WTC11 (cell line): ENCODE measurements around the gene HOXB1. TPM values are rescaled to one million over a fixed set of nuclear protein-coding genes. Genes with fewer than 3 reads are reported as not detected.

Source experiments
- ATAC-seq: fragments of 200-7000 bp; cut with Tn5 transposase; 2 replicates; pipeline ENCODE4 v1.10.0; 2021; ENCODE audit warnings: mild to moderate bottlenecking, moderate library complexity
- CTCF ChIA-PET: fragments of 300-600 bp; sonication (Branson Sonifier 250); formaldehyde crosslinking; loops from one replicate; lab custom pipeline; 2021; ENCODE audit warnings: antibody characterized with exemption; lab: Charles Lee
- POLR2A ChIA-PET: fragments of 350-600 bp; sonication (Branson Sonifier 250); formaldehyde crosslinking; loops from one replicate; lab custom pipeline; 2021; ENCODE audit warnings: antibody characterized with exemption; lab: Charles Lee
- DNase-seq: peaks from one replicate; pipeline ENCODE4 v3.0.0; 2021; ENCODE audit warnings: low spot score
- H3K27ac Mint-ChIP-seq: 2 replicates; pipeline ENCODE4 v1.8.0; 2021; ENCODE audit warnings: mixed read lengths
- H3K27me3 Mint-ChIP-seq: 2 replicates; pipeline ENCODE4 v1.8.0; 2021; ENCODE audit warnings: low read depth, mild to moderate bottlenecking, moderate library complexity, mixed read lengths
- H3K36me3 Mint-ChIP-seq: 2 replicates; pipeline ENCODE4 v1.8.0; 2021; ENCODE audit warnings: mixed read lengths
- H3K4me1 Mint-ChIP-seq: 2 replicates; pipeline ENCODE4 v1.8.0; 2022; ENCODE audit warnings: mixed read lengths
- H3K4me3 Mint-ChIP-seq: 2 replicates; pipeline ENCODE4 v1.8.0; 2021; ENCODE audit warnings: mild to moderate bottlenecking, moderate library complexity, mixed read lengths
- H3K9me3 Mint-ChIP-seq: 2 replicates; pipeline ENCODE4 v1.8.0; 2021; ENCODE audit warnings: mixed read lengths
- ATF3 ChIP-seq: sonication (generic); formaldehyde crosslinking; conservative IDR thresholded peaks from 2 replicates; pipeline ENCODE4 v1.8.1; 2022; ENCODE audit warnings: mild to moderate bottlenecking, missing genetic modification reagents
- CBFB ChIP-seq: sonication (generic); formaldehyde crosslinking; IDR thresholded peaks from 2 replicates; pipeline ENCODE4 v1.8.1; 2022; ENCODE audit warnings: mild to moderate bottlenecking, low read depth, missing genetic modification reagents
- E2F5 ChIP-seq: sonication (generic); formaldehyde crosslinking; IDR thresholded peaks from 2 replicates; pipeline ENCODE4 v1.8.1; 2022; ENCODE audit warnings: mild to moderate bottlenecking, moderate library complexity, missing genetic modification reagents
- GRHL2 ChIP-seq: fragments of 250-450 bp; sonication (Bioruptor Pico); IDR thresholded peaks from 2 replicates; pipeline ENCODE4 v1.8.0; 2022; ENCODE audit warnings: mild to moderate bottlenecking, moderate library complexity; ENCODE audit not compliant: insufficient replicate concordance, severe bottlenecking
- JUN ChIP-seq: sonication (generic); formaldehyde crosslinking; IDR thresholded peaks from 2 replicates; pipeline ENCODE4 v1.8.0; 2023; ENCODE audit warnings: mild to moderate bottlenecking, missing genetic modification reagents
- NFE2L1 ChIP-seq: sonication (generic); formaldehyde crosslinking; IDR thresholded peaks from 2 replicates; pipeline ENCODE4 v1.8.1; 2023; ENCODE audit warnings: missing genetic modification reagents
- NFYB ChIP-seq: sonication (generic); formaldehyde crosslinking; conservative IDR thresholded peaks from 2 replicates; pipeline ENCODE4 v1.8.0; 2022; ENCODE audit warnings: low read depth, missing genetic modification reagents
- PRDM15 ChIP-seq: sonication (generic); formaldehyde crosslinking; IDR thresholded peaks from 2 replicates; pipeline ENCODE4 v1.8.0; 2022; ENCODE audit warnings: missing genetic modification reagents
- PRRX2 ChIP-seq: fragments of 250-450 bp; sonication (Bioruptor Pico); IDR thresholded peaks from 2 replicates; pipeline ENCODE4 v1.8.0; 2021; ENCODE audit warnings: mild to moderate bottlenecking
- RELA ChIP-seq: sonication (generic); formaldehyde crosslinking; IDR thresholded peaks from 2 replicates; pipeline ENCODE4 v1.8.1; 2022; ENCODE audit warnings: missing genetic modification reagents, mild to moderate bottlenecking, borderline replicate concordance
- RORB ChIP-seq: fragments of 250-450 bp; sonication (Bioruptor Pico); IDR thresholded peaks from 2 replicates; pipeline ENCODE4 v1.9.0; 2021; ENCODE audit warnings: mild to moderate bottlenecking
- SOX15 ChIP-seq: fragments of 250-450 bp; sonication (Bioruptor Pico); IDR thresholded peaks from 2 replicates; pipeline ENCODE4 v1.9.0; 2021; ENCODE audit warnings: mild to moderate bottlenecking
- ZBTB21 ChIP-seq: sonication (generic); formaldehyde crosslinking; IDR thresholded peaks from 2 replicates; pipeline ENCODE4 v1.8.1; 2023; ENCODE audit warnings: mild to moderate bottlenecking, missing genetic modification reagents, borderline replicate concordance
- ZMAT4 ChIP-seq: fragments of 250-450 bp; sonication (Bioruptor Pico); IDR thresholded peaks from 2 replicates; pipeline ENCODE4 v1.9.0; 2021; ENCODE audit warnings: mild to moderate bottlenecking
- ZNF416 ChIP-seq: fragments of 250-450 bp; sonication (Bioruptor Pico); IDR thresholded peaks from 2 replicates; pipeline ENCODE4 v1.9.0; 2021; ENCODE audit warnings: mild to moderate bottlenecking, inconsistent platforms
- total RNA-seq: library from RNA; stranded (reverse); gene quantifications from 3 replicates; pipeline ENCODE4 v1.2.3, GENCODE V29; 2021
- TF ChIP-seq, protein P1 (sequence below): sonication (generic); formaldehyde crosslinking; IDR thresholded peaks from 2 replicates; pipeline ENCODE4 v1.8.1; 2022; ENCODE audit warnings: mild to moderate bottlenecking, missing genetic modification reagents, moderate library complexity, borderline replicate concordance
- TF ChIP-seq, protein P2 (sequence below): sonication (generic); formaldehyde crosslinking; IDR thresholded peaks from 2 replicates; pipeline ENCODE4 v1.8.1; 2022; ENCODE audit warnings: missing genetic modification reagents, borderline replicate concordance
- TF ChIP-seq, protein P3 (sequence below): fragments of 250-450 bp; sonication (Bioruptor Pico); IDR thresholded peaks from 2 replicates; pipeline ENCODE4 v2.1.2; 2022; ENCODE audit warnings: mild to moderate bottlenecking, moderate library complexity
- TF ChIP-seq, protein P4 (sequence below): fragments of 250-450 bp; sonication (Bioruptor Pico); conservative IDR thresholded peaks from 2 replicates; pipeline ENCODE4 v1.9.0; 2021; ENCODE audit warnings: mild to moderate bottlenecking
- TF ChIP-seq, protein P5 (sequence below): sonication (generic); formaldehyde crosslinking; IDR thresholded peaks from 2 replicates; pipeline ENCODE4 v1.8.0; 2022; ENCODE audit warnings: mild to moderate bottlenecking, missing genetic modification reagents

Gene HOXB1
- total RNA-seq, 1 experiment from 2014 or later: 0.63 TPM

GRCh38 chr17:48555258-48556228, 24.7 kb upstream of the HOXB1 start:
- no peak overlapping the region for H3K27ac Mint-ChIP-seq
- ATAC-seq (peak; percentile 7; the same call in 1 of the 2 replicates), DNase-seq (no peak)
- H3K9me3 Mint-ChIP-seq: no peaks in the 10 kb centered on the region
- H3K27me3 Mint-ChIP-seq: peaks cover 100% of the 10 kb centered on the region; the same call in 1 of the 2 replicates
- no peak for TF ChIP-seq GRHL2 (CRISPR knock-in tag)
- no peak for TF ChIP-seq RELA (CRISPR knock-in tag)
- TF ChIP-seq ZBTB21 (CRISPR knock-in tag): no peak
- TF ChIP-seq E2F5 (CRISPR knock-in tag): no peak
- TF ChIP-seq NFE2L1 (CRISPR knock-in tag): no peak
- TF ChIP-seq, protein P1, sequence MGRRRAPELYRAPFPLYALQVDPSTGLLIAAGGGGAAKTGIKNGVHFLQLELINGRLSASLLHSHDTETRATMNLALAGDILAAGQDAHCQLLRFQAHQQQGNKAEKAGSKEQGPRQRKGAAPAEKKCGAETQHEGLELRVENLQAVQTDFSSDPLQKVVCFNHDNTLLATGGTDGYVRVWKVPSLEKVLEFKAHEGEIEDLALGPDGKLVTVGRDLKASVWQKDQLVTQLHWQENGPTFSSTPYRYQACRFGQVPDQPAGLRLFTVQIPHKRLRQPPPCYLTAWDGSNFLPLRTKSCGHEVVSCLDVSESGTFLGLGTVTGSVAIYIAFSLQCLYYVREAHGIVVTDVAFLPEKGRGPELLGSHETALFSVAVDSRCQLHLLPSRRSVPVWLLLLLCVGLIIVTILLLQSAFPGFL: no peak
- no peak for TF ChIP-seq PRRX2
- TF ChIP-seq, protein P2, sequence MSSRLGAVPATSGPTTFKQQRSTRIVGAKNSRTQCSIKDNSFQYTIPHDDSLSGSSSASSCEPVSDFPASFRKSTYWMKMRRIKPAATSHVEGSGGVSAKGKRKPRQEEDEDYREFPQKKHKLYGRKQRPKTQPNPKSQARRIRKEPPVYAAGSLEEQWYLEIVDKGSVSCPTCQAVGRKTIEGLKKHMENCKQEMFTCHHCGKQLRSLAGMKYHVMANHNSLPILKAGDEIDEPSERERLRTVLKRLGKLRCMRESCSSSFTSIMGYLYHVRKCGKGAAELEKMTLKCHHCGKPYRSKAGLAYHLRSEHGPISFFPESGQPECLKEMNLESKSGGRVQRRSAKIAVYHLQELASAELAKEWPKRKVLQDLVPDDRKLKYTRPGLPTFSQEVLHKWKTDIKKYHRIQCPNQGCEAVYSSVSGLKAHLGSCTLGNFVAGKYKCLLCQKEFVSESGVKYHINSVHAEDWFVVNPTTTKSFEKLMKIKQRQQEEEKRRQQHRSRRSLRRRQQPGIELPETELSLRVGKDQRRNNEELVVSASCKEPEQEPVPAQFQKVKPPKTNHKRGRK (CRISPR knock-in tag): no peak
- TF ChIP-seq, protein P3, sequence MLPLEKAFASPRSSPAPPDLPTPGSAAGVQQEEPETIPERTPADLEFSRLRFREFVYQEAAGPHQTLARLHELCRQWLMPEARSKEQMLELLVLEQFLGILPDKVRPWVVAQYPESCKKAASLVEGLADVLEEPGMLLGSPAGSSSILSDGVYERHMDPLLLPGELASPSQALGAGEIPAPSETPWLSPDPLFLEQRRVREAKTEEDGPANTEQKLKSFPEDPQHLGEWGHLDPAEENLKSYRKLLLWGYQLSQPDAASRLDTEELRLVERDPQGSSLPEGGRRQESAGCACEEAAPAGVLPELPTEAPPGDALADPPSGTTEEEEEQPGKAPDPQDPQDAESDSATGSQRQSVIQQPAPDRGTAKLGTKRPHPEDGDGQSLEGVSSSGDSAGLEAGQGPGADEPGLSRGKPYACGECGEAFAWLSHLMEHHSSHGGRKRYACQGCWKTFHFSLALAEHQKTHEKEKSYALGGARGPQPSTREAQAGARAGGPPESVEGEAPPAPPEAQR (CRISPR knock-in tag): no peak
- no peak for TF ChIP-seq NFYB (CRISPR knock-in tag)
- no peak for TF ChIP-seq RORB (CRISPR knock-in tag)
- no peak for TF ChIP-seq JUN (CRISPR knock-in tag)
- TF ChIP-seq SOX15 (CRISPR knock-in tag): no peak
- no peak for TF ChIP-seq PRDM15 (CRISPR knock-in tag)
- TF ChIP-seq ZMAT4 (CRISPR knock-in tag): no peak
- TF ChIP-seq ATF3: no peak
- TF ChIP-seq, protein P4, sequence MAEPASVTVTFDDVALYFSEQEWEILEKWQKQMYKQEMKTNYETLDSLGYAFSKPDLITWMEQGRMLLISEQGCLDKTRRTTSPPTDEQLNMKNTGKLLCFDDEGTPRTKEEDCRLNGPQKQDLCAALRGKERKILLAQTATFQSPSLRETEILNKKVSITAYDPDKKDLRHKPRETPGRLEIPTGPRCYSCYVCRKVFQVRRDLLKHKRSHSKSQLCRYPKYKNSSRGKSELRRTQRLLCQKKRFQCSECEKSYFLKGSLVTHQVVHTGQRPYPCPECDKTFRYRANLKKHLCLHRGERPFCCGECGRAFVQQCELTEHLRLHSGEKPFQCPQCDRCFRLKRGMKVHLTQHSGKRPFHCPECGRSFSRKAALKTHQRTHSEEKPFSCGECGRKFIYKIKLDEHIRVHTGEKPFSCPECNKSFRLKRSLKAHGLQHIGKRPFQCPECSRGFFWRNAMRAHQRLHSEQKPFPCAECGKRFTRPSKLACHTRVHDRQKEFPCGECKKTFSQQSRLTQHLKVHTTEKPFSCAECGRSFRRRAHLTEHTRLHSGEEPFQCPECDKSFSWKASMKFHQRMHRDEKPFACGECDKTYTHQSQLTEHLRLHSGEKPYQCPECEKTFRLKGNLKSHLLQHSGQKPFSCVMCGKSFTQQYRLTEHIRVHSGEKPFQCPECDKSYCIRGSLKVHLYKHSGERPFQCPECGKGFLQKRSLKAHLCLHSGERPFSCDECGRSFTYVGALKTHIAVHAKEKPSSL: no peak
- TF ChIP-seq, protein P5, sequence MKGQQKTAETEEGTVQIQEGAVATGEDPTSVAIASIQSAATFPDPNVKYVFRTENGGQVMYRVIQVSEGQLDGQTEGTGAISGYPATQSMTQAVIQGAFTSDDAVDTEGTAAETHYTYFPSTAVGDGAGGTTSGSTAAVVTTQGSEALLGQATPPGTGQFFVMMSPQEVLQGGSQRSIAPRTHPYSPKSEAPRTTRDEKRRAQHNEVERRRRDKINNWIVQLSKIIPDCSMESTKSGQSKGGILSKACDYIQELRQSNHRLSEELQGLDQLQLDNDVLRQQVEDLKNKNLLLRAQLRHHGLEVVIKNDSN (CRISPR knock-in tag): no peak
- TF ChIP-seq CBFB (CRISPR knock-in tag): no peak
- no peak for TF ChIP-seq ZNF416 (CRISPR knock-in tag)
- CTCF ChIA-PET: interaction anchor here (0.6 to 1.9 kb wide), 7 partner anchors 39 to 340 kb away, joined by 3 to 11 read pairs (median 3); no protein-coding TSS in a partner anchor
- no peaks in the 10 kb centered on the region for H3K36me3 Mint-ChIP-seq
- POLR2A ChIA-PET: interaction anchor here (1.0 kb wide), 1 partner anchor 8 kb away, joined by 3 read pairs; no protein-coding TSS in a partner anchor
- H3K4me3 Mint-ChIP-seq: peak overlapping the region; percentile 58
- H3K4me1 Mint-ChIP-seq: peaks cover 38% of the 10 kb centered on the region
